HepG2 (cell line): ENCODE measurements around the gene POMT2. TPM values are rescaled to one million over a fixed set of nuclear protein-coding genes. Genes with fewer than 3 reads are reported as not detected.

Source experiments
- ATAC-seq: fragments of 200-7000 bp; cut with Tn5 transposase; 3 replicates; pipeline ENCODE4 v1.9.1; 2020; ENCODE audit warnings: mild to moderate bottlenecking, moderate library complexity
- BruUV-seq: library from RNA; stranded (reverse); fragments of 400-500 nt; replicated peaks from 2 replicates; lab custom pipeline; 2021; lab: Mats Ljungman, UMichigan
- CTCF ChIA-PET: fragments of 300-600 bp; formaldehyde crosslinking; extraction: SDS; loops from one replicate; lab custom pipeline; 2021; ENCODE audit warnings: low total read pairs, inconsistent platforms, low intra/inter-chr PET ratio; lab: Yijun Ruan, JAX
- POLR2A ChIA-PET: fragments of 350-600 bp; sonication (Branson Sonifier 250); formaldehyde crosslinking; loops from one replicate; lab custom pipeline; 2020; ENCODE audit warnings: antibody characterized with exemption, inconsistent platforms; lab: Yijun Ruan, JAX
- DNase-seq: peaks from one replicate; pipeline ENCODE4 v3.0.0-alpha.2; 2015; ENCODE audit warnings: low spot score
- FAIRE-seq: peaks from 3 replicates; lab custom pipeline; 2011; peaks lifted over from hg19 to GRCh38; lab: Jason Lieb, UNC
- H2AFZ ChIP-seq: one replicate; pipeline ENCODE4 v1.6.1; 2011; ENCODE audit warnings: low read length, inconsistent platforms
- H3K27ac ChIP-seq: fragments of 300-600 bp; 3 replicates; pipeline ENCODE4 v1.8.0; 2011; ENCODE audit warnings: mixed run types, mild to moderate bottlenecking, mixed read lengths, low read length, inconsistent platforms; ENCODE audit not compliant: insufficient read depth; ENCODE audit errors: extremely low read length
- H3K27me3 ChIP-seq, 2 experiments: fragments of 200-600 bp in 1 of 2; 2 replicates in 1 of 2; 3 replicates in 1 of 2; pipeline versions ENCODE4 v1.6.0 to v1.8.0; 2011; ENCODE audit warnings: low read length in 2 of 2, mild to moderate bottlenecking in 2 of 2, moderate library complexity in 2 of 2, inconsistent platforms in 1 of 2; ENCODE audit not compliant: insufficient read depth in 2 of 2, control insufficient read depth in 1 of 2
- H3K36me3 ChIP-seq, 2 experiments: fragments of 200-600 bp in 1 of 2; replicated peaks in 1 of 2; 2 replicates in 1 of 2; 3 replicates in 1 of 2; pipeline versions ENCODE4 v1.5.1 to v1.8.0; 2011; ENCODE audit warnings: low read length in 2 of 2, inconsistent platforms in 1 of 2; ENCODE audit not compliant: insufficient read depth in 2 of 2, control insufficient read depth in 1 of 2
- H3K4me1 ChIP-seq: 2 replicates; pipeline ENCODE4 v1.5.1; 2012; ENCODE audit warnings: low read length, inconsistent platforms; ENCODE audit not compliant: insufficient read depth
- H3K4me2 ChIP-seq: 2 replicates; pipeline ENCODE4 v1.6.0; 2011; ENCODE audit warnings: low read depth, low read length, inconsistent platforms
- H3K4me3 ChIP-seq, 3 experiments: fragments of 200-600 bp in 1 of 3; sonication (generic), shearing (Covaris generic) in 1 of 3; replicated peaks in 1 of 3; 2 replicates each; pipeline ENCODE4 v1.5.1; 2011 to 2016; ENCODE audit warnings: low read length in 3 of 3, inconsistent platforms in 2 of 3, low read depth in 2 of 3, mild to moderate bottlenecking in 2 of 3, control low read depth in 1 of 3, mixed read lengths in 1 of 3; ENCODE audit not compliant: insufficient read depth in 1 of 3
- H3K79me2 ChIP-seq: one replicate; pipeline ENCODE4 v1.6.1; 2011; ENCODE audit warnings: low read length, inconsistent platforms; ENCODE audit not compliant: insufficient read depth
- H3K9ac ChIP-seq: 2 replicates; pipeline ENCODE4 v1.6.0; 2011; ENCODE audit warnings: mild to moderate bottlenecking, low read depth, low read length, inconsistent platforms; ENCODE audit not compliant: insufficient read depth
- H3K9me3 ChIP-seq: 2 replicates; pipeline ENCODE4 v1.5.1; 2012; ENCODE audit warnings: mild to moderate bottlenecking, low read length
- H4K20me1 ChIP-seq: 2 replicates; pipeline ENCODE4 v1.6.0; 2011; ENCODE audit warnings: inconsistent platforms, mild to moderate bottlenecking, low read length, moderate library complexity; ENCODE audit not compliant: insufficient read depth
- BHLHE40 ChIP-seq: IDR thresholded peaks from 2 replicates; pipeline ENCODE4 v1.6.1; 2011; ENCODE audit warnings: low read length, improper control_type of control experiment
- GABPB1 ChIP-seq: IDR thresholded peaks from 2 replicates; pipeline ENCODE4 v1.6.1; 2016; ENCODE audit warnings: mild to moderate bottlenecking, missing genetic modification reagents, moderate library complexity, missing compliant biosample characterization
- HCFC1 ChIP-seq: fragments of 150-350 bp; IDR thresholded peaks from 2 replicates; pipeline ENCODE4 v1.6.1; 2014; ENCODE audit warnings: low read depth, low read length
- MED8 ChIP-seq: sonication (generic); formaldehyde crosslinking; IDR thresholded peaks from 2 replicates; pipeline ENCODE4 v1.8.1; 2023; ENCODE audit warnings: mild to moderate bottlenecking, missing genetic modification reagents; ENCODE audit not compliant: insufficient replicate concordance
- RAD51 ChIP-seq: fragments of 450-650 bp; IDR thresholded peaks from 2 replicates; pipeline ENCODE4 v1.6.1; 2016; ENCODE audit warnings: borderline replicate concordance
- RNF2 ChIP-seq: fragments of 450-650 bp; conservative IDR thresholded peaks from 2 replicates; pipeline ENCODE4 v1.6.1; 2016; ENCODE audit warnings: low read depth
- ZNF558 ChIP-seq: sonication (generic); formaldehyde crosslinking; IDR thresholded peaks from 2 replicates; pipeline ENCODE4 v1.9.0; 2022; ENCODE audit warnings: mild to moderate bottlenecking, missing genetic modification reagents, borderline replicate concordance
- ZNF567 ChIP-seq: sonication (generic); formaldehyde crosslinking; IDR thresholded peaks from 2 replicates; pipeline ENCODE4 v1.8.1; 2023; ENCODE audit warnings: mild to moderate bottlenecking, missing genetic modification reagents, borderline replicate concordance
- ZNF713 ChIP-seq: sonication (generic); formaldehyde crosslinking; IDR thresholded peaks from 2 replicates; pipeline ENCODE4 v1.4.0; 2020; ENCODE audit warnings: mild to moderate bottlenecking, missing genetic modification reagents
- WGBS: methylation state at CpG from one replicate; pipeline ENCODE4 v1.1.6; 2017; ENCODE audit warnings: low lambda C conversion rate; 5-methylcytosine and 5-hydroxymethylcytosine counted together
- in situ Hi-C: cut with HindIII; loops from 2 replicates; pipeline ENCODE4 v1.10.0; 2017; ENCODE audit warnings: low pct_unique_long_range_greater_than_20kb; ENCODE audit not compliant: extremely low pct_ligation_motif_present
- intact Hi-C: fragments of 100-400 bp; cut with micrococcal nuclease; formaldehyde crosslinking; loops from one replicate; pipeline ENCODE4 v1.10.0; 2022; ENCODE audit not compliant: unreplicated experiment
- polyA plus RNA-seq, 8 experiments: library from polyadenylated mRNA; depleted of rRNA in 3 of 8; stranded (reverse) in 7 of 8; unstranded in 1 of 8; fragments of >200 nt; fragmentation: Illumina TruSeq in 4 of 8; extraction: Trizol in 4 of 8; gene quantifications; 2 replicates each; pipeline versions ENCODE4 v1.2.1 to v1.2.3, GENCODE V29; 2011 to 2016; ENCODE audit warnings: low read depth in 4 of 8, missing spikeins in 1 of 8, mixed read lengths in 1 of 8; ENCODE audit not compliant: insufficient read depth in 1 of 8
- total RNA-seq, 5 experiments: library from RNA; depleted of rRNA; stranded (reverse); fragments of >200 nt; fragmentation: Illumina TruSeq; extraction: Trizol; gene quantifications; 2 replicates each; pipeline ENCODE4 v1.2.3, GENCODE V29; 2016; ENCODE audit warnings: low read depth in 1 of 5
- TF ChIP-seq, protein P1 (sequence below): sonication (generic); formaldehyde crosslinking; IDR thresholded peaks from 2 replicates; pipeline ENCODE4 v1.8.0; 2022; ENCODE audit warnings: mild to moderate bottlenecking, missing genetic modification reagents, borderline replicate concordance
- TF ChIP-seq, protein P2 (sequence below): sonication (generic); formaldehyde crosslinking; IDR thresholded peaks from 2 replicates; pipeline ENCODE4 v1.5.0; 2020; ENCODE audit warnings: mild to moderate bottlenecking, low read depth, missing genetic modification reagents, borderline replicate concordance
- TF ChIP-seq, protein P3 (sequence below): sonication (generic); formaldehyde crosslinking; IDR thresholded peaks from 2 replicates; pipeline ENCODE4 v1.5.1; 2020; ENCODE audit warnings: missing genetic modification reagents, mild to moderate bottlenecking, borderline replicate concordance
- TF ChIP-seq, protein P4 (sequence below): sonication (generic); formaldehyde crosslinking; IDR thresholded peaks from 2 replicates; pipeline ENCODE4 v1.4.0; 2020; ENCODE audit warnings: missing genetic modification reagents
- TF ChIP-seq, protein P5 (sequence below): IDR thresholded peaks from 2 replicates; pipeline ENCODE4 v1.6.1; 2016; ENCODE audit warnings: missing genetic modification reagents, missing compliant biosample characterization

Gene POMT2
- total and polyA plus RNA-seq, 2 of the 13 experiments (the other 11 are each of a cell fraction or from before 2014, with no cell fraction given) = 15.3 to 15.9 TPM

DNA sequence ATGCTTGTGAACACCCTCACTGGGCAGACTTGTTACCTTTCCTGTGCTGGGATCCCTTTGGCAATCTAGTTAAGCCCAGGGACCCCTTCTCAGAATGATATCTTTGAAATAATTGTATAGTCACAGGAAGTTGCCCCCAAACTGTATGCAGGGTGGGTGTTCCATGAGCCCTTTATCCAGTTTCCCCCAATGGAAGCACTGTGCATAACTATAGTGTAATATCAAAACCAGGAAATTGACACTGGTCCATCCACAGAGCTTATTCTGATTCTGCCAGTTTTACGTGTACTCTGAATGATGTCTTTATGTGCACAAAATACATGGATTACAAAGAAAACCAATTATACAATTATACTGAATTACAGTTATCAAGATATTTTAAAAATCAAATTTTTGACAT lies 73.9 kb downstream of the POMT2 start:
- no peak overlapping the region for H3K9ac ChIP-seq
- WGBS = 93% methylated on average over 1 of the region's 1 CpG
- no peak overlapping the region for H3K4me3 ChIP-seq
- no peak overlapping the region for H3K4me2 ChIP-seq
- in situ Hi-C loops (no loop called here), intact Hi-C loops (no loop called here)
- CTCF ChIA-PET = no interaction called here
- no TSS peak for BruUV-seq
- TF ChIP-seq BHLHE40 (no peak), ZNF567 (CRISPR knock-in tag) (no peak), HCFC1 (no peak), GABPB1 (CRISPR knock-in tag) (no peak)
- TF ChIP-seq, protein P1, sequence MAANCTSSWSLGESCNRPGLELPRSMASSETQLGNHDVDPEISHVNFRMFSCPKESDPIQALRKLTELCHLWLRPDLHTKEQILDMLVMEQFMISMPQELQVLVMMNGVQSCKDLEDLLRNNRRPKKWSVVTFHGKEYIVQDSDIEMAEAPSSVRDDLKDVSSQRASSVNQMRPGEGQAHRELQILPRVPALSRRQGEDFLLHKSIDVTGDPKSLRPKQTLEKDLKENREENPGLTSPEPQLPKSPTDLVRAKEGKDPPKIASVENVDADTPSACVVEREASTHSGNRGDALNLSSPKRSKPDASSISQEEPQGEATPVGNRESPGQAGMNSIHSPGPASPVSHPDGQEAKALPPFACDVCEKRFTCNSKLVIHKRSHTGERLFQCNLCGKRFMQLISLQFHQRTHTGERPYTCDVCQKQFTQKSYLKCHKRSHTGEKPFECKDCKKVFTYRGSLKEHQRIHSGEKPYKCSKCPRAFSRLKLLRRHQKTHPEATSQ (CRISPR knock-in tag) = no peak
- TF ChIP-seq, protein P2, sequence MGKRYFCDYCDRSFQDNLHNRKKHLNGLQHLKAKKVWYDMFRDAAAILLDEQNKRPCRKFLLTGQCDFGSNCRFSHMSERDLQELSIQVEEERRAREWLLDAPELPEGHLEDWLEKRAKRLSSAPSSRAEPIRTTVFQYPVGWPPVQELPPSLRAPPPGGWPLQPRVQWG (CRISPR knock-in tag) = no peak
- no peaks in the 10 kb centered on the region for H3K9me3 ChIP-seq
- no peak for FAIRE-seq
- H3K27me3 ChIP-seq = no peaks in the 10 kb centered on the region
- no peaks in the 10 kb centered on the region for H3K4me1 ChIP-seq
- no peaks in the 10 kb centered on the region for H3K36me3 ChIP-seq
- H3K27ac ChIP-seq = no peak overlapping the region
- H4K20me1 ChIP-seq = no peaks in the 10 kb centered on the region
- ATAC-seq = no peak
- no peak overlapping the region for H2AFZ ChIP-seq
- DNase-seq = no peak
- POLR2A ChIA-PET = no interaction called here
- H3K79me2 ChIP-seq = no peaks in the 10 kb centered on the region

DNA sequence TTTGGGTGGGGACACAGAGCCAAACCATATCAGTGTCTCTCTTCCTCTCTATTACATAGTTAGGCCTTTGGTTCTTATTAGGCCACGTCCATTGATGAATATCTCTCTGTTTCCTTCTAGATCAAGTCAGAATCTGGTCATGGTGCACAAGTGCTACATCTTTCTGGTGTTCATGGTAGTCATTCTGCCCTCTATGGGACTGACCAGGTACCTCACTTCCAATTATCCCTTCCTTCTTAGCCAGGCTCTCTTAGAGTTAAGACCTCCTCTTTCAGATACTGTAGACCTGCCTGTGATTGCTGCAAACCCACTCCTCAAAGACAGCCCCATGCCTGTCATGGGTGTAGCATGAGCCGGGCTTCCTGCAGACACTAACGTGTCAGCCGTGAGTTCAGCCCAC lies 74.9 kb downstream of the POMT2 start:
- no peaks in the 10 kb centered on the region for H4K20me1 ChIP-seq
- CTCF ChIA-PET = no interaction called here
- POLR2A ChIA-PET = no interaction called here
- H3K4me1 ChIP-seq = no peaks in the 10 kb centered on the region
- WGBS = 36% methylated on average over 4 of the region's 4 CpGs
- no peaks in the 10 kb centered on the region for H3K36me3 ChIP-seq
- in situ Hi-C loops (no loop called here), intact Hi-C loops (no loop called here)
- ATAC-seq (peak; percentile 41; the same call in 1 of the 3 replicates), FAIRE-seq (no peak), DNase-seq (no peak)
- H3K27me3 ChIP-seq = no peaks in the 10 kb centered on the region
- H2AFZ ChIP-seq = no peak overlapping the region
- no peak overlapping the region for H3K4me2 ChIP-seq
- H3K79me2 ChIP-seq = no peaks in the 10 kb centered on the region
- no peak overlapping the region for H3K9ac ChIP-seq
- no TSS peak for BruUV-seq
- no peak overlapping the region for H3K4me3 ChIP-seq
- no peaks in the 10 kb centered on the region for H3K9me3 ChIP-seq
- no peak overlapping the region for H3K27ac ChIP-seq
- TF ChIP-seq, protein P3, sequence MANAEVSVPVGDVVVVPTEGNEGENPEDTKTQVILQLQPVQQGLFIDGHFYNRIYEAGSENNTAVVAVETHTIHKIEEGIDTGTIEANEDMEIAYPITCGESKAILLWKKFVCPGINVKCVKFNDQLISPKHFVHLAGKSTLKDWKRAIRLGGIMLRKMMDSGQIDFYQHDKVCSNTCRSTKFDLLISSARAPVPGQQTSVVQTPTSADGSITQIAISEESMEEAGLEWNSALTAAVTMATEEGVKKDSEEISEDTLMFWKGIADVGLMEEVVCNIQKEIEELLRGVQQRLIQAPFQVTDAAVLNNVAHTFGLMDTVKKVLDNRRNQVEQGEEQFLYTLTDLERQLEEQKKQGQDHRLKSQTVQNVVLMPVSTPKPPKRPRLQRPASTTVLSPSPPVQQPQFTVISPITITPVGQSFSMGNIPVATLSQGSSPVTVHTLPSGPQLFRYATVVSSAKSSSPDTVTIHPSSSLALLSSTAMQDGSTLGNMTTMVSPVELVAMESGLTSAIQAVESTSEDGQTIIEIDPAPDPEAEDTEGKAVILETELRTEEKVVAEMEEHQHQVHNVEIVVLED = no peak
- TF ChIP-seq, protein P4, sequence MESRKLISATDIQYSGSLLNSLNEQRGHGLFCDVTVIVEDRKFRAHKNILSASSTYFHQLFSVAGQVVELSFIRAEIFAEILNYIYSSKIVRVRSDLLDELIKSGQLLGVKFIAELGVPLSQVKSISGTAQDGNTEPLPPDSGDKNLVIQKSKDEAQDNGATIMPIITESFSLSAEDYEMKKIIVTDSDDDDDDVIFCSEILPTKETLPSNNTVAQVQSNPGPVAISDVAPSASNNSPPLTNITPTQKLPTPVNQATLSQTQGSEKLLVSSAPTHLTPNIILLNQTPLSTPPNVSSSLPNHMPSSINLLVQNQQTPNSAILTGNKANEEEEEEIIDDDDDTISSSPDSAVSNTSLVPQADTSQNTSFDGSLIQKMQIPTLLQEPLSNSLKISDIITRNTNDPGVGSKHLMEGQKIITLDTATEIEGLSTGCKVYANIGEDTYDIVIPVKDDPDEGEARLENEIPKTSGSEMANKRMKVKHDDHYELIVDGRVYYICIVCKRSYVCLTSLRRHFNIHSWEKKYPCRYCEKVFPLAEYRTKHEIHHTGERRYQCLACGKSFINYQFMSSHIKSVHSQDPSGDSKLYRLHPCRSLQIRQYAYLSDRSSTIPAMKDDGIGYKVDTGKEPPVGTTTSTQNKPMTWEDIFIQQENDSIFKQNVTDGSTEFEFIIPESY (CRISPR knock-in tag) = no peak
- TF ChIP-seq ZNF558 (CRISPR knock-in tag) = no peak
- no peak for TF ChIP-seq RNF2
- TF ChIP-seq, protein P5, sequence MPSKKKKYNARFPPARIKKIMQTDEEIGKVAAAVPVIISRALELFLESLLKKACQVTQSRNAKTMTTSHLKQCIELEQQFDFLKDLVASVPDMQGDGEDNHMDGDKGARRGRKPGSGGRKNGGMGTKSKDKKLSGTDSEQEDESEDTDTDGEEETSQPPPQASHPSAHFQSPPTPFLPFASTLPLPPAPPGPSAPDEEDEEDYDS (CRISPR knock-in tag) = no peak
- no peak for TF ChIP-seq MED8 (CRISPR knock-in tag)
- TF ChIP-seq RAD51 = no peak
- no peak for TF ChIP-seq ZNF713 (CRISPR knock-in tag)
